ENCODE measurements around the gene RFX4. TPM values are rescaled to one million over a fixed set of nuclear protein-coding genes. Genes with fewer than 3 reads are reported as not detected.

RFX4 gene
- total and polyA plus RNA-seq, 2 donors (not counting 1 experiment from before 2014, with no cell fraction given): not detected

DNA sequence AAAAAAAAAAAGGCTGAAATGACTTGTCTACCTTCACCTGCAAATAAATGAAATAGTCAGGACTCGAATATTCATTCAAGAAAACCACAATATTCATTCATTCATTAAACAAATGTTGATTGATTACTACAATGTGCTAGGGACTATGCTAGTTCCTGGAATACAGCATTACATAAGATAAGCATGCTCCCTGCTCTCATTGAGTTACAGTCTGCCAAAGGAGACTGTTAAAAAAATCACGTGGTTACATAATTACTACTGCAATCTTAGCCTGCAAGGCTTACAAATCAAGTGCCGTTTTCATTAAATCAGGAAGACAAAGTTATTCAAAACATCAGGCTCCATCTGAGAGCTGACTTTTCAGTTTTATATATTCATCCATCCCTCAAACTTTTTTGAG is 121.3 kb downstream of the RFX4 start:
- no peak for TF ChIP-seq EZH2 (IDR thresholded peaks at IDR 0.05; ENCODE audit: low read length, missing control alignments)
- TF ChIP-seq, protein P1, sequence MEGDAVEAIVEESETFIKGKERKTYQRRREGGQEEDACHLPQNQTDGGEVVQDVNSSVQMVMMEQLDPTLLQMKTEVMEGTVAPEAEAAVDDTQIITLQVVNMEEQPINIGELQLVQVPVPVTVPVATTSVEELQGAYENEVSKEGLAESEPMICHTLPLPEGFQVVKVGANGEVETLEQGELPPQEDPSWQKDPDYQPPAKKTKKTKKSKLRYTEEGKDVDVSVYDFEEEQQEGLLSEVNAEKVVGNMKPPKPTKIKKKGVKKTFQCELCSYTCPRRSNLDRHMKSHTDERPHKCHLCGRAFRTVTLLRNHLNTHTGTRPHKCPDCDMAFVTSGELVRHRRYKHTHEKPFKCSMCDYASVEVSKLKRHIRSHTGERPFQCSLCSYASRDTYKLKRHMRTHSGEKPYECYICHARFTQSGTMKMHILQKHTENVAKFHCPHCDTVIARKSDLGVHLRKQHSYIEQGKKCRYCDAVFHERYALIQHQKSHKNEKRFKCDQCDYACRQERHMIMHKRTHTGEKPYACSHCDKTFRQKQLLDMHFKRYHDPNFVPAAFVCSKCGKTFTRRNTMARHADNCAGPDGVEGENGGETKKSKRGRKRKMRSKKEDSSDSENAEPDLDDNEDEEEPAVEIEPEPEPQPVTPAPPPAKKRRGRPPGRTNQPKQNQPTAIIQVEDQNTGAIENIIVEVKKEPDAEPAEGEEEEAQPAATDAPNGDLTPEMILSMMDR (conservative IDR thresholded peaks at IDR 0.05 in 1 of 2, IDR thresholded peaks at IDR 0.05 in 1 of 2; ENCODE audit: low read depth in 1 of 2, low read length in 2 of 2): no peak
- peak in 1 of 2 donors; percentile 10 for DNase-seq (ENCODE audit: low read depth in 2 of 2)
- Histone ChIP-seq H3K4me2 (ENCODE audit: extremely low read depth, insufficient read depth, low read length) (no peak overlapping the region), H3K27me3 (ENCODE audit: control insufficient read depth, insufficient read depth, low read length) (no peaks in the 10 kb centered on the region), H2AFZ (ENCODE audit: low read length) (no peak overlapping the region), H3K4me3 (replicated peaks in 1 of 4; ENCODE audit: control extremely low read depth in 1 of 4, insufficient read depth in 1 of 4, low read depth in 3 of 4, low read length in 4 of 4) (no peak overlapping the region), H3K27ac (ENCODE audit: insufficient read depth, low read length) (no peak overlapping the region), H3K9ac (ENCODE audit: insufficient read depth, low read length) (no peak overlapping the region), H3K9me3 (ENCODE audit: control insufficient read depth, insufficient read depth, low read depth, low read length) (no peaks in the 10 kb centered on the region), H3K36me3 (ENCODE audit: control insufficient read depth, insufficient read depth, low read length) (no peaks in the 10 kb centered on the region), H4K20me1 (ENCODE audit: control insufficient read depth, extremely low read depth, insufficient read depth, low read length) (no peaks in the 10 kb centered on the region), H3K4me1 (ENCODE audit: control insufficient read depth, extremely low read depth, insufficient read depth, low read length) (no peaks in the 10 kb centered on the region), H3K79me2 (ENCODE audit: control insufficient read depth, insufficient read depth, low read length) (no peaks in the 10 kb centered on the region)

DNA sequence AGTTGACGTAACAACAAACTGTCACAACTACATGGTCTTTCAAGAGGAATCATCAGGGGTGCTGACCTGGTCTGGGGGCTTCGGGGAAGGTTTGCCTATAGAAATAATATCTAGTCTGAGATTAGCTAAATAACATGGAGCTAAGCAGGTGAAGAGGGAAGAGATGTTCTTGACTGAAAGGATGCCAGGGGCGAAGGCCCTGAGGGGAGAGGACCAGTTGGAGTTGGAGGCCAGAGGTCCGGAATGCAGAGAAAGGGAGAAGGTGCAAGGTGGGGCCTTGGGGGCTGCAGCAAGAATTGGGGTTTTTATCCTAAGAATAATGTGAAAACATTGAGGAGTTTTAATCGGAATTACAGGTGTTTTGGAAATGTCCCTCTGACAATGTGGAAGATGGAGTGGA is 123.2 kb downstream of the RFX4 start:
- TF ChIP-seq EZH2 (IDR thresholded peaks at IDR 0.05; ENCODE audit: low read length, missing control alignments): no peak
- TF ChIP-seq, protein P1 (conservative IDR thresholded peaks at IDR 0.05 in 1 of 2, IDR thresholded peaks at IDR 0.05 in 1 of 2; ENCODE audit: low read depth in 1 of 2, low read length in 2 of 2): no peak
- Histone ChIP-seq H3K27me3 (ENCODE audit: control insufficient read depth, insufficient read depth, low read length) (no peaks in the 10 kb centered on the region), H2AFZ (ENCODE audit: low read length) (no peak overlapping the region), H3K4me1 (ENCODE audit: control insufficient read depth, extremely low read depth, insufficient read depth, low read length) (no peaks in the 10 kb centered on the region), H3K27ac (ENCODE audit: insufficient read depth, low read length) (no peak overlapping the region), H3K9me3 (ENCODE audit: control insufficient read depth, insufficient read depth, low read depth, low read length) (no peaks in the 10 kb centered on the region), H3K9ac (ENCODE audit: insufficient read depth, low read length) (no peak overlapping the region), H3K36me3 (ENCODE audit: control insufficient read depth, insufficient read depth, low read length) (no peaks in the 10 kb centered on the region), H3K79me2 (ENCODE audit: control insufficient read depth, insufficient read depth, low read length) (no peaks in the 10 kb centered on the region), H3K4me3 (replicated peaks in 1 of 4; ENCODE audit: control extremely low read depth in 1 of 4, insufficient read depth in 1 of 4, low read depth in 3 of 4, low read length in 4 of 4) (no peak overlapping the region), H4K20me1 (ENCODE audit: control insufficient read depth, extremely low read depth, insufficient read depth, low read length) (no peaks in the 10 kb centered on the region), H3K4me2 (ENCODE audit: extremely low read depth, insufficient read depth, low read length) (no peak overlapping the region)
- DNase-seq (ENCODE audit: low read depth in 2 of 2): no peak

DNA sequence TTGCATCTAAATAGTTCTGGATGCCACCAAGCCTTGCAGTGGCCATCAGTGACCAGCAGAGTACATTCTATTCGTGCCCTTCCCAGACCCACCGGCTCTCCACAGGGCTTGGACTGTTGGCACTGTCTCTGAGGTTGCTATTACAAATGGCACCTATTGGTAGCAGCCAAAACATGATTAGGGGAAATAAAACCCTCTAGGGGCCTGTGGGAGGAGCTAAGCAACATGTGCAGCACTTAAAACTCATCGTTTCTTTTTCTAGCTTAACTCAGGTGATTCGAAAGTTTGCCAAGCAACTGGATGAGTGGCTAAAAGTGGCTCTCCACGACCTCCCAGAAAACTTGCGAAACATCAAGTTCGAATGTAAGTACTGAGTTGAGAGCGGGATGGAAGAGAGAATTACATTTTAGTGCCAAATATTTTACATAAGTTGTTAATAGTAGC is 126.3 kb downstream of the RFX4 start:
- Histone ChIP-seq H3K4me1 (ENCODE audit: control insufficient read depth, extremely low read depth, insufficient read depth, low read length) (no peaks in the 10 kb centered on the region), H3K4me2 (ENCODE audit: extremely low read depth, insufficient read depth, low read length) (no peak overlapping the region), H3K4me3 (replicated peaks in 1 of 4; ENCODE audit: control extremely low read depth in 1 of 4, insufficient read depth in 1 of 4, low read depth in 3 of 4, low read length in 4 of 4) (no peak overlapping the region), H3K9ac (ENCODE audit: insufficient read depth, low read length) (no peak overlapping the region), H3K36me3 (ENCODE audit: control insufficient read depth, insufficient read depth, low read length) (no peaks in the 10 kb centered on the region), H3K79me2 (ENCODE audit: control insufficient read depth, insufficient read depth, low read length) (no peaks in the 10 kb centered on the region), H3K27me3 (ENCODE audit: control insufficient read depth, insufficient read depth, low read length) (no peaks in the 10 kb centered on the region), H2AFZ (ENCODE audit: low read length) (no peak overlapping the region), H3K27ac (ENCODE audit: insufficient read depth, low read length) (no peak overlapping the region), H3K9me3 (ENCODE audit: control insufficient read depth, insufficient read depth, low read depth, low read length) (no peaks in the 10 kb centered on the region), H4K20me1 (ENCODE audit: control insufficient read depth, extremely low read depth, insufficient read depth, low read length) (no peaks in the 10 kb centered on the region)
- TF ChIP-seq, protein P1 (conservative IDR thresholded peaks at IDR 0.05 in 1 of 2, IDR thresholded peaks at IDR 0.05 in 1 of 2; ENCODE audit: low read depth in 1 of 2, low read length in 2 of 2): no peak
- no peak for TF ChIP-seq EZH2 (IDR thresholded peaks at IDR 0.05; ENCODE audit: low read length, missing control alignments)
- DNase-seq (ENCODE audit: low read depth in 2 of 2): no peak
